Breast epithelium (tissue), 3 donors: ENCODE data around the gene SLC35F4.

Source experiments
- POLR2A ChIP-seq: fragments of 450-650 bp; IDR thresholded peaks from one replicate; pipeline ENCODE4 v1.6.1; 2016; ENCODE audit warnings: antibody characterized with exemption, mild to moderate bottlenecking, moderate library complexity
- TF ChIP-seq, protein P1 (sequence below), 3 donors: fragments of 450-650 bp; IDR thresholded peaks; one replicate each; pipeline ENCODE4 v1.5.1; 2016 to 2017; ENCODE audit warnings: antibody characterized with exemption in 3 of 3, mild to moderate bottlenecking in 3 of 3, moderate library complexity in 3 of 3

DNA sequence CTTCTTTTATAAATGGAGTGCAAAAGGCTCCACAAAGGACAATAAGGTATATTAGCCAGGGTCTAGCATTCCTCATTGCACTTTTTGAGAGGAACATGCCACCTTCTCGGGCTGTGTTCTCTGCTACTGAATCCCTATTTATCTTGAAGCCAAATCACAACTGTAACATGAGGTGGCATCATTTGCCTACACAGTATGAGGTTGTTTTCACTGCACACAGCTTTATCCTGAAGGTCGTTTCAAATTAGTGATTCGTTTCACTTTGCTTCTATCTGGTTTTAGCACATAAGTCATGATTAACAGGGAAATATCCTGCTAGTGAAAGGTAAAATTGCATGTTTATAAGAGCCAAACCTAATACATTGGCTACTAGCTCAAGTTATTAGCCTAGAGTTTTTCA, 153.8 kb downstream of the SLC35F4 start:
- TF ChIP-seq, protein P1, sequence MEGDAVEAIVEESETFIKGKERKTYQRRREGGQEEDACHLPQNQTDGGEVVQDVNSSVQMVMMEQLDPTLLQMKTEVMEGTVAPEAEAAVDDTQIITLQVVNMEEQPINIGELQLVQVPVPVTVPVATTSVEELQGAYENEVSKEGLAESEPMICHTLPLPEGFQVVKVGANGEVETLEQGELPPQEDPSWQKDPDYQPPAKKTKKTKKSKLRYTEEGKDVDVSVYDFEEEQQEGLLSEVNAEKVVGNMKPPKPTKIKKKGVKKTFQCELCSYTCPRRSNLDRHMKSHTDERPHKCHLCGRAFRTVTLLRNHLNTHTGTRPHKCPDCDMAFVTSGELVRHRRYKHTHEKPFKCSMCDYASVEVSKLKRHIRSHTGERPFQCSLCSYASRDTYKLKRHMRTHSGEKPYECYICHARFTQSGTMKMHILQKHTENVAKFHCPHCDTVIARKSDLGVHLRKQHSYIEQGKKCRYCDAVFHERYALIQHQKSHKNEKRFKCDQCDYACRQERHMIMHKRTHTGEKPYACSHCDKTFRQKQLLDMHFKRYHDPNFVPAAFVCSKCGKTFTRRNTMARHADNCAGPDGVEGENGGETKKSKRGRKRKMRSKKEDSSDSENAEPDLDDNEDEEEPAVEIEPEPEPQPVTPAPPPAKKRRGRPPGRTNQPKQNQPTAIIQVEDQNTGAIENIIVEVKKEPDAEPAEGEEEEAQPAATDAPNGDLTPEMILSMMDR (IDR thresholded peaks at IDR 0.05): no peak
- TF ChIP-seq POLR2A: no peak
